Frontal cortex (tissue), 4 donors: ENCODE measurements around the gene ACVR2B. TPM values are rescaled to one million over a fixed set of nuclear protein-coding genes. Genes with fewer than 3 reads are reported as not detected.
A peak's percentile ranks its signal among the peaks of the same experiment; 100 is the strongest.
"Not testable (repeated sequence)": the region's sequence is repeated elsewhere in the genome, so short reads cannot be mapped to it uniquely, and the experiment has no call there.

ENCODE experiments used
- DNase-seq, 2 donors: peaks; one replicate each; pipeline ENCODE4 v3.0.0; 2012; ENCODE audit warnings: low spot score in 2 of 2
- FAIRE-seq: peaks from 2 replicates; lab custom pipeline; 2012; peaks lifted over from hg19 to GRCh38; lab: Jason Lieb, UNC
- total RNA-seq: library from RNA; depleted of rRNA; stranded (reverse); fragments of >200 nt; gene quantifications from one replicate; pipeline ENCODE4 v1.2.3, GENCODE V29; 2014
- donor health status: control.
- donor health status: control.
- donor health status: control.

The ACVR2B gene
- total RNA-seq: 44.0 TPM

DNA sequence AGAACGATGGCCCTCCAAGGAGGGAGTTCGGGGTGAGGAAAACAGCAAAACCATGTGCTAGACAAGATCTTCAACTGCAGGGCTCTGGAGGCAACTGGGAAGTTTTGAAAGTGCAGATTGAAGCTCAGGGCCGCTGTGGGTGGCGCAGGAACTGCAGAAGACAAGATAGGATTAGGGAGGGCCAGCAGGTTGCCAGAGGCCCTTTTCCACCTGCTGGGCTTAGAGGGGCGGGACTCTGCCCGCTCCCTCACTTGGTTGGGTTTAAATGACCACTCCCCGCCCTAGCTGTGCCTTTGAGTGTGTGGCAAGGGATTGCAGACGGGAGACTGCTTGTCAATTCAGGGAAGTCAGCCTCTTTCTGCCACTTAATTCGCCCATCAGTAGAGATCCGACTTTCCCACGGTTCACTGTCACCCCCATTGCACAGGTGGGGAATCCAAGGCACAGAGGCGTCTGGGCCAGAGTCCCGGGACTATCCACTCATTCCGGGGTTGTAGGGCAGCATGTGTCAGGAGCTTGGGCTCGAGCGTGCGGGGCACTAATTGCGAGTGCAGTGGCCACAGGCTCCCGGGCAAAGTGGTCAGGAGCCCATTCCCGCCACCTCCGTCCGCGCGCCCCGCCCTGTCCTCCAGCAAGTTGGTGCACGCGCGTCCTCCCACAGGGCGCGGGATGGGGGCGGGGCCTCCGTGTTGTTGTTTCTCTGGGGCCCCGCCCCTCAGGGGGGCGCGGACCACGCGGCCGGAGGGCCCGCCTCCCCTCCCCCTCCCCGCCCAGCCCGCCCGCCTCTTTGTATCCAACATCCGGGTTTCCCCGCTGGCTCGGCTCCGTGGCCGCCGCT, at the start of gene ACVR2B:
Gene ACVR2B (plus strand): TSS at position 816 of the 838 bp plus-strand sequence. CDS start 433 bp downstream, outside the sequence.
- DNase-seq (peak; percentile 97 to 98), FAIRE-seq (no peak)

DNA sequence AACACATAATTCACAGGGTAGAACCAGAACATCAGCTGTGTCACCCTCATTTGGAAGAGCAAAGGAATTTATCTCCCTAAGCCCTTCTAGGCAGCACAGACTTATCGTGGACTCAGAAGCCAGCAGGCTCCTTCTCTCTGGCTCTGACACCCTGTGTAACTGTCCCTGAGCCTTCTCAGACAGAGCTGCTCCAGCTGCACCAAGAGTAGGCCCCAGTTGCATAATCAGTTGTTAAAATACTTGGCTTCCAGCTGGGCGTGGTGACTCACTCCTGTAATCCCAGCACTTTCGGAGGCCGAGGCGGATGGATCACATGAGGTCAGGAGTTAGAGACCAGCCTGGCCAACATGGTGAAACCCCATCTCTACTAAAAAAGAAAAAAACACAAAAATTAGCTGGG, 49.4 kb upstream of the ACVR2B start:
- FAIRE-seq: no peak
- no peak for DNase-seq

DNA sequence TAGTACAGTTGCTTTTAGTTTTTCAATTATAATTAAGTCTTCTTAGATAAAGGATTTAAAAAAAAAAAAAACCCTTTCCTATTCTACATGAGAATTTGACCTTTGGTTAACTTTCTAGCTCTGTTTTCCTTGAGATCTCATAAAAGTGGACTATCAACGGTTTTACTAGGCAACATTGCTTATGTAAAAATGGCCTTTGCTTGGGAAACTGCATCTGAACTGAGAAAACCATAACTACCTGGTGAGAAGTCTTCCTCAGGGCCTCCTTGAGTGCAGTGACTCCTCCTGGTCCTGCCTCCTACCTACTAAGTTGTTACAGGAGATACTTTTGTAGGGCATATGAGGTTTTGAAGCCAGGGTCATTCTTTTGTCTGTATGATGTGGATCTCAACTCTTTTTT, 42.1 kb upstream of the ACVR2B start:
- FAIRE-seq (no peak), DNase-seq (no peak)

DNA sequence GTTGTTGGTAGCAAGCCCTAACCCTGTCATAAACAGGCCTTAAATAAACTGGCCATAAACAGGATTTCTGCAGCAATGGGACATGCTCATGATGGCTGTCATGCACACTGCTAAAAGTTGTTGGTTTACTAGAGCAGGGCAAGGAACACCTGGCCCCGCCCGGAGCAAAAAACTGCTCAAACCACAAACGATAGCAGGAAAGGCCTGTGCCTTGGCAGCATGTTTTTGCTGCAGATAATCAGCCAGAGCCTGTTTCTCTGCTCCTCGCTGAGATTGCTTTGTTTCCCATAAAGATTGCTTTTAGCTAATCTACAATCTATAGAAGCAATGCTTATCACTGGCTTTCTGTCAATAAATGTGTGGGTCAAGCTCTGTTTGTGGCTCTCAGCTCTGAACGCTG, 32.9 kb upstream of the ACVR2B start:
- FAIRE-seq, DNase-seq: not testable (repeated sequence)

DNA sequence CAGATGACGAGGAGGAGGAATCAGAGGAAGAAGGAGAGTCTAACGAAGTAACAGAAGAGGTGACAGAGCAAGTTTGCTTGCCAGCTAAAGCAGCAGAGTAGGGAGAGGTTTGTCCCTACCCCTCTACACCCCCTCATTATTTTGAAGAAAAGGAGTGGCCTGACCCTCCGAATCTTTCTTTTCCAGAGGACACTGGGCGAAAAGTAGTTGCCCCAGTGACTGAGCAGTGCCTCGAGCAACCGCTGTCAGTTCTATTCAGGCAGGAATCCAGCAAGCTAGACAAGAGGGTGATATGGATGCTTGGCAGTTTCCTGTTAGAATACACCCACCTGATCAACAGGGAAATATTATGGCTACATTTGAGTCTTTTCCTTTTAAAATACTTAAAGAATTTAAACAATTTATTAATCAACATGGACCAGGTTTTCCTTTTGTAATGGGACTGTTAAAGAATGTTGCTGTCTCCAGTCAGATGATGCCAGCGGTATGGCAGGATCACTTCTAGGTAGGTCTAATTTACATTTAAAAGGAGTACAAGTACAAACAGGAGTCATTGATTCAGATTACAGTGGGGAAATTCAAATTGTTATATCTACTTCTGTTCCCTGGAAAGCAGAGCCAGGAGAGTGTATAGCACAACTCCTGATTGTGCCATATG, 31.9 kb upstream of the ACVR2B start:
- no peak for FAIRE-seq
- no peak for DNase-seq

DNA sequence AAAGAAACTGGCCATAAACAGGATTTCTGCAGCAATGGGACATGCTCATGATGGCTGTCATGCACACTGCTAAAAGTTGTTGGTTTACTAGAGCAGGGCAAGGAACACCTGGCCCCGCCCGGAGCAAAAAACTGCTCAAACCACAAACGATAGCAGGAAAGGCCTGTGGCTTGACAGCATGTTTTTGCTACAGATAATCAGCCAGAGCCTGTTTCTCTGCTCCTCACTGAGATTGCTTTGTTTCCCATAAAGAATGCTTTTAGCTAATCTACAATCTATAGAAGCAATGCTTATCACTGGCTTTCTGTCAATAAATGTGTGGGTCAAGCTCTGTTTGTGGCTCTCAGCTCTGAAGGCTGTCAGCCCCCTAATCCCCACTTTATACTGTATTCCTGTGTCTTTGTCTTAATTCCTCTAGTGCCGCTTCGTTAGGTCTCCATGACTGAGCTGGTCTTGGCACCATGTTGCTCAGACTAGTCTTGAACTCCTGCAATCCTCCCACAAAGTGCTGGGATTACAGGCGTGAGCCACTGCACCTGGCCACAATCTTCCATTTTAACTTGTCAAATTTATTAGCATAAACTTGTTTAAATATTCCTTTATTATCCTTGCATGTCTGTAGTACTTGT, 26.8 kb upstream of the ACVR2B start:
- DNase-seq, FAIRE-seq: not testable (repeated sequence)

DNA sequence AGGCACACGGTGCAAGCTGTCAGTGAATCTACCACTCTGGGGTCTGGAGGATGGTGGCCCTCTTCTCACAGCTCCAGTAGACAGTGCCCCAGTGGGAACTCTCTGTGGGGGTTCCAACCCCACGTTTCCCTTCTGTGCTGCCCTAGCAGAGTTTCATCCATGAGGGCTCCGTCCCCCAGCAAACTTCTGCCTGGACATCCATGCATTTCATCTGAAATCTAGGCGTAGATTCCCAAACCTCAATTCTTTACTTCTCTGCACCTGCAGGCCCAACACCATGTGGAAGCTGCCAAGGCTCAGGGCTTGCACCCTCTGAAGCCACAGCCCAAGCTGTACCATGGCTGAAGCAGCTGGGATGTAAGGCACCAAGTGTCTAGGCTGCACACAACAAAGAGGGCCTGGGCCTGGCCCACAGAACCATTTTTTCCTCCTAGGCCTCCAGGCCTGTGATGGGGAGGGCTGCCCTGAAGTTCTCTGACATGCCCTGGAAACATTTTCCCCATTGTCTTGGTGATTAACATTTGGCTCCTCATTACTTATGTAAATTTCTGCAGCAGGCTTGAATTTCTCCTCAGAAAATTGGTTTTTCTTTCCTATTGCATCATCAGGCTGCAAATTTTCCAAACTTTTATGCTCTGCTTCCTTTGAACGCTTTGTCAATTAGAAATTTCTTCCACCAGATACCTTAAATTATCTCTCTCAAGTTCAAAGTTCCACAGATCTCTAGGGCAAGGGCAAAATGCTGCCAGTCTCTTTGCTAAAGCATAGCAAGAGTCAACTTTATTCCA, 20.6 kb upstream of the ACVR2B start:
- DNase-seq, FAIRE-seq: not testable (repeated sequence)

DNA sequence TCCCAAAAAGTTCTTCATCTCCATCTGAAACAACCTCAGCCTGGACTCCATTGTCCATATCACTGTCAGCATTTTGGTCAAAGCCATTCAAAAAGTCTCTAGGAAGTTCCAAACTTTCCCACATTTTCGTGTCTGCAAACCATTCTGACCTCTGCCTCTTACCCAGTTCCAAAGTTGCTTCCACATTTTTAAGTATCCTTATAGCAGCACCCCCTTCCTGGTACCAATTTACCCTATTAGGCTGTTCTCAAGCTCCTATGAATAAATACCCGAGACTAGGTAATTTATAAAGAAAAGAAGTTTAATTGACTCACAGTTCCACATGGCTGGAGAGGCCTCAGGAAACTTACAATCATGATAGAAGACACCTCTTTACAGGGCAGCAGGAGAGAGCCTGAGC, 20.0 kb upstream of the ACVR2B start:
- DNase-seq, FAIRE-seq: not testable (repeated sequence)

DNA sequence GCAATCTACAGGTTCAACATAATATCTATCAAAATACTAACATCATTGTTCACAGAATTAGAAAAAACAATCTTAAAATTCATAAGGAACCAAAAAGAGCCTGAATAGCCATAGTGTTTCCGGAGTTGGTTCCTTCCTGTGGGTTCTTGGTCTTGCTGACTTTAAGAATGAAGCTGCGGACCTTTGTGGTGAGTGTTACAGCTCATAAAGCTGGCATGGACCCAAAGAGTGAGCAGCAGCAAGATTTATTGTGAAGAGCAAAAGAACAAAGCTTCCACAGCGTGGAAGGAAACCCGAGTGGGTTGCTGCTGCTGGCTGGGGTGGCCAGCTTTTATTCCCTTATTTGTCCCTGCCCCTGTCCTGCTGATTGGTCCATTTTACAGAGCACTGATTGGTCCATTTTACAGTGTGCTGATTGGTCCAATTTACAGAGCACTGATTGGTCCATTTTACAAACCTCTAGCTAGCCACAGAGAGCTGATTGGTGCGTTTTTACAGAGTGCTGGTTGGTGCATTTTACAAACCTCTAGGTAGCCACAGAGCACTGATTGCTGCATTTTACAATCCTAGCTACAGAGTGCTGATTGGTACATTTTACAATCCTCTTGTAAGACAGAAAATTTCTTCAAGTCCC, 15.1 kb upstream of the ACVR2B start:
- DNase-seq, FAIRE-seq: not testable (repeated sequence)

DNA sequence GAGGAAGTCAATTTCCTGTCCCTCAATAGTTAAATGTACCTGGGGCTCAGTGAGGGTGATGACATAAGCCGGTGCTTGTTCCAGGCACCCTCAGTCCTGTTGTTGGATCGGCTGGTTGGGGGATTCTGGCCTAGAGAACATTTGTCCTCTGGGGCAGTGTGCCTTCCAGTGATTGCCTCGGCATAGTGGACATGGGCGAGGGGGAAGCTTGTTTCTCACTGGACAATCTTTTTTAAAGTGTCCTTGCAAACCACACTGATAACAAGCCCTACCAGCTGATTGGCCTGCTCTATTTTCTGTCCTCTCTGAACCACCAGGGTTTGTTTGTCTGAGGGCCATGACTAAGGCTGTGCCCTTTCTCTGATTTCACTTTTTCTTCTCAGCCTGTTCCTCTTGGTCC, 10.5 kb upstream of the ACVR2B start:
- FAIRE-seq: not testable (repeated sequence)

DNA sequence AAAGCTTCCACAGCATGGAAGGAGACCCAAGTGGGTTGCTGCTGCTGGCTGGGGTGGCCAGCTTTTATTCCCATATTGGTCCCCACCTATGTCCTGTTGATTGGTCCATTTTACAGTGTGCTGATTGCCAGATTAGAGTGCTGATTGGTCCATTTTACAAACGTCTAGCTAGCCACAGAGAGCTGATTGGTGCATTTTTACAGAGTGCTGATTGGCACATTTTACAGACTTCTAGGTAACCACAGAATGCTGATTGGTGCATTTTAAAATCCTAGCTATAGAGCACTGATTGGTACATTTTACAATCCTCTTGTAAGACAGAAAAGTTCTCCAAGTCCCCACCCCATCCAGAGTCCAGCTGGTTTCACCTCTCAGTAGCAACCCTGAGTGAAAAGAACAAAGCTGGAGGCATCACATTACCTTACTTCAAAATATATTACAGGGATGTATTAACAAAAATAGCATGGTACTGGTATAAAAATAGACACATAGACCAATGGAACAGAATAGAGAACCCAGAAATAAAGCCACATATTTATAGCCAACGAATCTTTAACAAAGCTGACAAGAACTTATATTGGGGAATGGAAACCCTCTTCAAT, 7.5 kb upstream of the ACVR2B start:
- no peak for DNase-seq
- FAIRE-seq: no peak

More for the DNA sequence above, 10.5 kb upstream of the ACVR2B start:
- not testable (repeated sequence) for DNase-seq

DNA sequence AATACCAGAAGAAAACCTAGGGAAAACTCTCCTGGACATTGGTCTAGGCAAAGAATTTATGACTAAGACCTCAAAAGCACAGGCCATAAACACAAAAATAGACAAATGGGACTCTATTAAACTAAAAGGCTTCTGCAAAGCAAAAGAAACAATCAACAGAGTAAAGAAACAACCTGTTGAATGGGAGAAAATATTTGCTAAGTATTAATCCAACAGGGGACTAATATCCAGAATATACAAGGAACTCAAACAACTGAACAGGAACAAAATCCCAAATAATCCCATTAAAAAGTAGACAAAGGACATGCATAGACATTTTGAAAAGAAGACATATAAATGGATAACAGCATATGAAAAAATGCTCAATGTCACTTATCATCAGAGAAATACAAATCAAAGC, 6.9 kb upstream of the ACVR2B start:
- no peak for DNase-seq
- FAIRE-seq: no peak

DNA sequence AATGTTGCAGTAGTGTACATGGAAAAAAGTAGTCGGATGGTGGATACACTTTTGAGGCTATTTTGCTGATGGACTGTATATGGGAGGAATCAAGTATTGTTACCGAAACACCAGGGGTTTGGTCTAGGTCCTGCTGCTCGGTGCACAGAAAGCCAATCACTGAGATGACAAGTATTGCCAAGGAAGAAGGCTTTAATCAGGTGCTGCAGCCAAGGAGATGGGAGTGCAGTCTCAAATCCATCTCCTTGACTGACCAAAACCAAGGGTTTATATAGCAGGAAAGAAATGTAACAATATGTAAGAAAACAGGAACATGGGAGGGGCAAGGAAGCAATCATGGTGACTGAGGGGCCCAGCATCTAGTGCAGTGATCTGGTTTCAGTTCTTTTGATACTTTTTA, 2.8 kb upstream of the ACVR2B start:
- DNase-seq (no peak), FAIRE-seq (no peak)

DNA sequence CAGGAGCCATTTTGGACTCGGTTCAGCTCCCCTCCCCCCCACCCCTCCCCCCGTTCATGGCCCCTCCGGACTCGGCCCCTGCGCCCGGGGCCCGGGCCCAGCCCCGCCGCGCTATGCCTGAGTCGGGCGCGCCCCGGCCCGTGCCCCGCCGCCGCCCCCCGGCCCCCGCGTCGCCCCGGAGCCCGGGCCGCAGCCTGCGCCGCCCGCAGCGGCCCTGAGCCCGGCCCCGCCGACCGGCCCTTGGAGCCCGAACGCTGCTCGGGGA, 155 bp downstream of the ACVR2B start:
- FAIRE-seq: no peak
- no peak for DNase-seq

DNA sequence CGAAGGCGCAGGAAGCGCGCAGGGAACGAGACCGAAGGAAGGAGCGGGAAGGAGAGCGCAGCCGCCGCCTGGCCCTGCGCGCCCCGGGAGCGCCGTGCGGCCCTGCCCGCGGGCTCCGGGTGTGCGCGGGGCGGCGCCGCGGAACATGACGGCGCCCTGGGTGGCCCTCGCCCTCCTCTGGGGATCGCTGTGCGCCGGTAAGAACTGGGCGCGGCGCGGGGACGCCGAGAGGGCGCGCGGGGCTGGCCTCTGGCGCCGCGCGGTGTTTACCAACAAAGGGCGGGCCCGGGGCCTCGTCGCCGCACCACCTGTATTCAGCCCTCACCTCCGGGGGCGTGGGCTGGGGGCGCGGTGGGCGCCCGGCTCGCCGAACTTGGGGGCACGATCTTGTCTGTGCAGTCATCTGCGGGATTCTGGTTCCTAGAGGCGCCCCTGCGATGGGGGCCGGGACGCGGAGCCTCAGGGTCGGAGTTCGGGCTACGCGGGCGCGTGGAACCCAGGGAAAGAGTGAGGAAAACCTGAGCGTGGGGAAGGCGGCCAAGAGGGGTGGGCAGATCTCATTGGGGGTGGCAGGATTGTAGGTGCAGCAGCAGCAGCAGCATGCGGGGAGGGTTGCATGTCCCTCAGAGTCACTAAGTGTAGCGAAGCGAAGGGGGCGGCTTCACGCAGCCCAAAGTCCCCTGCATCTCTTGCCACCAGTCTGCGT, 641 bp downstream of the ACVR2B start:
- DNase-seq (peak; percentile 54 to 76), FAIRE-seq (no peak)

DNA sequence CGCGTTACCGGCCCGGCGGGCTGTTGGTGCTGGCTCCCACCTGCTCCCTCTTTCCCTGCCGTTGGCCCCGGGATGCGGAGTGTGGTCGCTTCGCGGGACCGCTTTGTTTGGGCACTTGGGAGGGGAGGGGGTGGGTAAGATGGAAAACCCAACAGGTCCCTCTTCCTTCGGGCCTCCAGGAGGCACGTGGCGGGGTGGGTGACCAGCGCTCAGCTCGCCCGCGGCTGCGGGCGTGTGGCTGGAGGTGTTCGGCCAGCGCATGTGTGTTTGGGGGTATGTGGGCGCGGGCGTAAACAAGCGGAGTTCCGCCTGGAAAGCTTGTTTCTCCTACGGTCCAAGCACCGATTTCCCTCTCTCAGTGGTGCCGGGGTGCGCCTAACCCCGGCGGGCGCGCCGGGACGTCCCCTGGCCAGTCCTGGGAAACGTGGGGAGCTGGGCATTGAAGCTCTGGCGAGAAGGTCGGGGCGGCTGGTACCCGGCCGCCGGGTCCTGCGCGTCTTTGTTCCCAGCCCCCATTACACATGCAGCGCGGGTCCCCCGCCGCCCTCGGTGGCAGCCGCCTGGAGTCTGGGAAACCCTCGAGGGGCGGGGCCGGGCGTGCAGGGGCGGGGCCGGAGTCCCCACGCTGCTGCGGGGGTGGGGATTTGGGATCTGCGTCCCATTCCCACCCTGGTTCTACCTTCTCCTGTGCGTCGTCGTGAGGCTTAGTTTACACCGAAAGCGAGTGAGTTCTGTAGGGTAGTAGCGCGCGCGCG, 1.4 kb downstream of the ACVR2B start:
- FAIRE-seq (no peak), DNase-seq (peak; percentile 75 to 76)

DNA sequence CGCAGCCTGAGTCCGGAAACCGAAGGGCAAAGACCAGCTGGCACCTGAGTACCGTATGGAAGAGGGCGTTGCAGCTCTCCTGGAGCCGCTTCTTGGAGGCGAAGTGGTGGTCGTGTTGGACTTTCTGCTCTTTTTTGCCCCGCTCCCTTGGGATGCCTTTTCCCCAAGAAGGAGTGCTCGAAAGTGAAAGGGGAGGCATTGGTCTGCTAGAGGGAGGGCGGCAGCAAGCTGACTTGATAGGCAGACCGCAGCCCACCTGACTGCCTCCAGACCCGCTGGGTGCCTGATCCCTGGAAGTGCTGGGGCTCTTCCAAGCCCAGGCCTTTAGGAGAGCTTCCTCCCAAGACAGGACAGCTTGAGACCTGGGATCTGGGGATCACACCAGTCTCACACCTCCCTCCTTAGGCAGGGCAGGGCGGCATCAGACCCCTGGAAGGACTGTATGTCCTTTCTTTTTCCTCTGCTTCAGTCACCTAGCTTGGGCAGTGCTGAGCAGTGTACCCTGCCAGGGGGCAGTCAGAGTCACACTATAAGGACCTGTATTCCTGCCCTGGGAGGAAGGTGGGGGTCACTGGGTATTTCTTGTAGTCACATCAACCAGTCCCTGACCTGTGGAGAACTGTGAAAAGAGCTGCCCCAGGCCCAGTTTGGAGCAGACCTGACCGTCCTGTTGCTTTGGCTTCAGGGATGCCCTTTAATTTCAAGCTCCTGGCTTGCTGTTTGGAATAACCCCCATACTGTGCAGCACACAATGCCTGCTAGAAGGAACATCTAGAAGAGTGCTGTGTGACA, 2.1 kb downstream of the ACVR2B start:
- DNase-seq (no peak), FAIRE-seq (no peak)
